GM23338 (cell line): ENCODE data around the gene TRMT61A.

ENCODE experiments used
- CREB1 ChIP-seq: fragments of 250-450 bp; sonication (Bioruptor Pico); IDR thresholded peaks from 2 replicates; pipeline ENCODE4 v1.5.0; 2020; ENCODE audit warnings: low read depth, mild to moderate bottlenecking, moderate library complexity
- CTCF ChIP-seq, 2 experiments: fragments of 200-600 bp in 1 of 2; sonication (generic) in 1 of 2; conservative IDR thresholded peaks; 2 replicates each; pipeline versions ENCODE4 v1.5.1 to v1.6.1; 2016 to 2017; ENCODE audit warnings: antibody characterized with exemption in 2 of 2, low read depth in 2 of 2, mild to moderate bottlenecking in 2 of 2, moderate library complexity in 1 of 2
- EZH2 ChIP-seq: fragments of 200-600 bp; sonication (generic); IDR thresholded peaks from one replicate; pipeline ENCODE4 v1.8.0; 2017; ENCODE audit warnings: antibody characterized with exemption, mild to moderate bottlenecking, low read depth; ENCODE audit not compliant: unreplicated experiment
- EZH2phosphoT487 ChIP-seq: fragments of 200-600 bp; sonication (generic); IDR thresholded peaks from one replicate; pipeline ENCODE4 v1.8.1; 2018; ENCODE audit warnings: antibody characterized with exemption; ENCODE audit not compliant: unreplicated experiment
- JUNB ChIP-seq: IDR thresholded peaks from one replicate; pipeline ENCODE4 v1.6.1; 2016; ENCODE audit warnings: antibody characterized with exemption; ENCODE audit not compliant: unreplicated experiment
- NANOG ChIP-seq: IDR thresholded peaks from 2 replicates; pipeline ENCODE4 v1.6.1; 2016; ENCODE audit warnings: antibody characterized with exemption, borderline replicate concordance
- POLR2AphosphoS5 ChIP-seq: IDR thresholded peaks from 2 replicates; pipeline ENCODE4 v1.6.1; 2016; ENCODE audit warnings: antibody characterized with exemption, low read depth
- REST ChIP-seq: IDR thresholded peaks from one replicate; pipeline ENCODE4 v1.6.1; 2018; ENCODE audit warnings: antibody characterized with exemption; ENCODE audit not compliant: unreplicated experiment
- ZNF114 ChIP-seq: fragments of 250-450 bp; sonication (Bioruptor Pico); IDR thresholded peaks from 2 replicates; pipeline ENCODE4 v1.5.0; 2020; ENCODE audit warnings: mild to moderate bottlenecking, moderate library complexity
- ZNF462 ChIP-seq: fragments of 250-450 bp; sonication (Bioruptor Pico); IDR thresholded peaks from 2 replicates; pipeline ENCODE4 v1.5.0; 2020; ENCODE audit warnings: mild to moderate bottlenecking, moderate library complexity
- TF ChIP-seq, protein P1 (sequence below): IDR thresholded peaks from 2 replicates; pipeline ENCODE4 v1.6.1; 2016; ENCODE audit warnings: antibody characterized with exemption

- TF ChIP-seq CTCF (conservative IDR thresholded peaks at IDR 0.05; ENCODE audit: low read depth in 2 of 2) (no peak), POLR2AphosphoS5 (no peak), EZH2 (no peak), REST (no peak), EZH2phosphoT487 (no peak), ZNF462 (CRISPR knock-in tag) (no peak), JUNB (no peak), ZNF114 (CRISPR knock-in tag) (no peak), CREB1 (CRISPR knock-in tag) (no peak), NANOG (no peak)
- TF ChIP-seq, protein P1, sequence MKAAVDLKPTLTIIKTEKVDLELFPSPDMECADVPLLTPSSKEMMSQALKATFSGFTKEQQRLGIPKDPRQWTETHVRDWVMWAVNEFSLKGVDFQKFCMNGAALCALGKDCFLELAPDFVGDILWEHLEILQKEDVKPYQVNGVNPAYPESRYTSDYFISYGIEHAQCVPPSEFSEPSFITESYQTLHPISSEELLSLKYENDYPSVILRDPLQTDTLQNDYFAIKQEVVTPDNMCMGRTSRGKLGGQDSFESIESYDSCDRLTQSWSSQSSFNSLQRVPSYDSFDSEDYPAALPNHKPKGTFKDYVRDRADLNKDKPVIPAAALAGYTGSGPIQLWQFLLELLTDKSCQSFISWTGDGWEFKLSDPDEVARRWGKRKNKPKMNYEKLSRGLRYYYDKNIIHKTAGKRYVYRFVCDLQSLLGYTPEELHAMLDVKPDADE = no peak
These were observed 31.7 kb downstream of the TRMT61A start for GRCh38 chr14:103560691-103561090.
